ELF-1 (cell line): ENCODE data around the gene TEX53.
A peak's percentile ranks its signal among the peaks of the same experiment; 100 is the strongest.

Source experiments
- DNase-seq: peaks from one replicate; pipeline ENCODE4 v3.0.0-alpha.2; 2016; ENCODE audit warnings: low read depth, low spot score

TEX53 gene

DNA sequence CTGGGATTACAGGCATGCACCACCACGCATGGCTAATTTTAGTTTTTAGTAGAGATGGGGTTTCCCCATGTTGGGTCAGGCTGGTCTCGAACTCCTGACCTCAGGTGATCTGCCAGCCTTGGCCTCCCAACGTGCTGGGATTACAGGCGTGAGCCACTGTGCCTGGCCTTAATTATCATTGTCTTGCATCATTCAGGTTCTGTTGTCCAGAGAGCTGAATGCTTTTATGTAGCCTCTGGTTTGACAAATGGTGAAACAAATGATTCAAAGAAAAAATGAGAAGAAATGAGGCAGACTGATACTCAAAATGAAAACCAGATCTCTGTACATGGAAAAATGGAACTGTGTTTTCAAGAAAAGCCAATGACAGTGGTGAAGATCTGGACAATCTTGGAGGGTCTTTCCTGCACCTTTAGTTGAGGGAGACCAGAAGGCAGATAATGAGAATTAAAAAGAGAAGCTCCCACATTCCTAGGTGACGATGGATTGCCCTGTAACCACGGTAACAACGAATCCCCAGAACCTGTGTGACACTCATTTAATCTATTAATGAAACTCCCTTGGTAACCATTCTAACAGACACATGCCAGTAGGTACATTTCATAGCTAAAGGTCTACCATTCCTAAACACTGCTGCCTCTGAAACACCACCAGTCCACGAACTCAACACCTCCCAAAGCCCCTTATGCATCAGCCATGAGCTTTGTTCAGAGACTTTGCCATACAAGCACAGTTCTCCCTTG is 22.8 kb upstream of the TEX53 start:
- DNase-seq = no peak

DNA sequence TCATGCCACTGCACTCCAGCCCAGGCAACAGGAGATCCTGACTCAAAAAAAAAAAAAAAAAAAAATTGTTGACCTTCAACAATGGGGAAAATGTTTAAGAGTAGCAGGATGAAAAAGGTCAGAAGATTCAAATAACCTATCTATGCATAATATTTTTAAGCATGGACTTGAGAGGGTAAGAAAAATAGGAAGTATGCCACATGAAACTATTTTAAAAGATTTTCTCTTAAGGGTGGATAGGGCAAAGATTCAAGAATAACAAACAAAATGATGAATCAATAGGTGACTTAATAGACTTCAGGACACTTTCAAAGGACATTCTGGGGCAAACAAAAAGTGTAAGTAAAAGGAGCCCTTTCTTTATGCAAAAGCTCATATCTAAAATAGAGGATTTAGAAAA is 21.2 kb upstream of the TEX53 start:
- no peak for DNase-seq

DNA sequence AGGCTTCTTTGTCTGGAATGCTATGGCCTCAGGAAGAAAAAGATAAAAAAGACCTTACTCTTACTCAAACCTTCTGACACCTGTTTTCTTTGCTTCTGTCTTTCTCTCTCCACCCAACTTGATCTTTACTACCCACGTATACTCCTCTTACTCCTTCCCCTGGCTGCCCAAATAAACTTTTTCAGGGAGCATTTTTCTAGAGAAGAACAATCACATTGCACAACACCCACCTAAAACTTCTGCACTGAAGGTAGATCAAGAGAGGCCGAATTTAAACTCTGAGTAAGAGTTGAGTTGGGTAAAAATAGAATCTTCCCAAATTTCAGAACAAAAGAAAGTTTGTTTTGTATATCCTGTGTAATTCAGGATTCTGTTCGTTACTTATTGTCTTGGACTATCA is 20.5 kb upstream of the TEX53 start:
- no peak for DNase-seq

DNA sequence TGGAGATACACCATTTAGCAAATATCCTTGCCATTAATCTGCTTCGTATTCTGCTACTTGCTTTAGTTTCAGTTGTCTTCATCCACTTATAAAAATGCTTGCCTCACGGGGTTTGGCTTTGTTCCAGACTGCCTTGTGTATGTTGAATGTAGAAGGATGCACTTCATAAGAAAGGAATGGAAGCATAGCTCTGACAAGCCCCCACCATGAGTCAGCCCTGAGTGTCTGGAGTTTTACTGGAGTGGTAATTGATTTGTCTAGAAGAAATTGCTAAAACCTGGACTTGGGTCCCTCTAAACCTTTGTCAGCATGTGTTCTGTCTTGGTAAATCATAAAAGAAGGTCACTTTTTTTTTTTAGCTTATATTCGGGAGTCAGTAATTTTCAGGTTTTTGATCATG is 19.8 kb upstream of the TEX53 start:
- DNase-seq = peak; percentile 23

DNA sequence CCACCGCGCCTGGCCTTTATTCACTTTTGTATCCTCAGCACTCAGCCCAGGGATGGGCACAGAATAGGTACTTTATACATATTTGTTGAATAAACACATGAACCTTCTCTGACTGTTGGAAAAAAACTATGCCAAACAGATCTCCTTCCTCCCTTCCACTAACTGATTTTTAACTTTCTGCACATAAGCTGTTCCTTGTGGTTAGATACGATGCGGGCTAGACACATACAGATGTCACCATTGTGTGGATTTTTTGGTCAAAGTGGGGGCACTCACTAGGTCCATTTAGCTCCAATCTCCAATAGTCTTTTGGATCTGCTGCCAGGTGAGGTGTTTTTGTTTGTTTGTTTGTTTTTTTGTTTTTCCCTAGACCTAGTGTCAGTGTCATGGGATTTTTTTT is 19.3 kb upstream of the TEX53 start:
- no peak for DNase-seq

DNA sequence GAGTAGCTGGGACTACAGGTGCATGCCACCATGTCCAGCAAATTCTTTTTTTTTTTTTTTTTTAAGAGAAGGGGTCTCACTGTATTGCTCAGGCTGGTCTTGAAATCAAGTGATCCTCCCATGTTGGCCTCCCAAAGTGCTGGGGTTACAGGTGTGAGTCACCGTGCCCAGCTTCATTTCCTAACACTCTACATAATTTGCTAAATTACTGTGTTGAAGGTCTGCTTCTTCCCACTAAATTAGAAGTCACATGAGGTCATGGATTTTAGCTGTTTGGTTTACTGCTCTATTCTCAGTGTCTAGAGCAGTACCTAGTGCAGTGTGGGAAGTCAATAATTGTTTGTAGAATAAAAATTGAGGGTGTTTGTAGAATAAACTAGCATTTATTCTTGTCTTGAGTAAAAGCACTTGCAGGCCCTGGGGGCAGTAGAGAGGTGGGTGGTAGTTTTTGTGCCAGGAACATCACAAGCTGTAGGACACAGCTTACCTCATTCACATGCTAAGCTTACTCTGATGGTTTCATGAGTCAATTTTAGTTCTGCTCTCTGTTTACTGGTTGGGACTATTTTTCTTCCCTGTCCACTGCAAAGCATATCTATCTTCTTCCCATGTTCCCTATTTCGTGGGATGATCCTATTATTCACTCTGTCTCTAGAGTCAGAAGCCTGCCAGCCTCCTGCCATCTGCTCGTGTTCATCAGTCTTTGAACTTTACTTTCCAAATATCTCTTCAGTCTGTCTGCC is 17.4 kb upstream of the TEX53 start:
- no peak for DNase-seq

DNA sequence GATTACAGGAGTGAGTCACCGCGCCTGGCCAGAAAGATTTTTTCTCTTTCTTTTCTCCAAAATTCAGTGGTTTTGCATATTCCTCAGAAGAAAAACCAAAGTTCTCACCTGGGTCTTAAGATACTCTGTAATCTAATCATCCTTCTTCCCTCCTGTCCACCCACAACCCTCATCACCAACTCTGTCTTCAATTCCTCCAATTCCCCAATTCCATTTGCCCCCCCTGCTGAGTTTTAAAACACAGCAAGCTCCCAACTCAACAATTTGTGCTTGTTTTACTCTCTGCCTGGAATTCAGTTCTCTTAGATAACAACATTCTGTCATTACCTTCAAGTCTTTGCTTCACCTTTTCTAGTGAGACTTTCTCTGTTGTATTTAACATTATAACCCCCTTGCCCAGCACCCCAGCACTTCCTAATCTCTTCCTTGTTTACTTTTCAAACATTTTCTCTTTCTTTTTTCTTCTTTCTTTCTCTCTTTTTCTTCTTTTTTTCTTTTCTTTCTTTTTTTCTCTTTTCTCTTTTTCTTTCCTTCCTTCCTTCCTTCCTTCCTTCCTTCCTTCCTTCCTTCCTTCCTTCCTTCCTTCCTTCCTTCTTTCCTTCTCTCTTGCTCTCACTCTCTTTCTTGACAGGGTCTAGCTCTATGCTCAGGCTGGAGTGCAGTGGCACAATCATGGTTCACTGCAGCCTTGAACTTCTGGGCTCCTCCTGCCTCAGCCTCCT is 16.6 kb upstream of the TEX53 start:
- DNase-seq = no peak

DNA sequence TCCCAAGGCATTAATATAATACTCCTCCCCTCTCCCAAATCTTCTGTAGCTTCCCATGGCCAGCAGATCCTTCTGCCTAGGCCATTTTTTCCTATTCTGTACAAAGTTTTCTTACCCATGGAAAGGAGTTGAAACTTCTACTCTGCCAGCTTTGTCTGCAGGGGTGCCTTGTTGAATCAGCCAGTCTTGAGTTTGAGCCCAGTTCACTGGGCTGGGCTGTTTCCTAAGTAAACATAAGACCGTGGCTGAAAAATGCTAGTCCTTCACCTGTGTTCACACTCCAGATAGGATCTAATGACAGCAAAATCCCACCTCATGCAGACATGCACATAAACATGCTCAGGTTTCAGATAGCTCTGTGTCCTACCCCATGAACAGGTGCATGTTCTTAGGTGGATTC is 14.0 kb upstream of the TEX53 start:
- DNase-seq = no peak

DNA sequence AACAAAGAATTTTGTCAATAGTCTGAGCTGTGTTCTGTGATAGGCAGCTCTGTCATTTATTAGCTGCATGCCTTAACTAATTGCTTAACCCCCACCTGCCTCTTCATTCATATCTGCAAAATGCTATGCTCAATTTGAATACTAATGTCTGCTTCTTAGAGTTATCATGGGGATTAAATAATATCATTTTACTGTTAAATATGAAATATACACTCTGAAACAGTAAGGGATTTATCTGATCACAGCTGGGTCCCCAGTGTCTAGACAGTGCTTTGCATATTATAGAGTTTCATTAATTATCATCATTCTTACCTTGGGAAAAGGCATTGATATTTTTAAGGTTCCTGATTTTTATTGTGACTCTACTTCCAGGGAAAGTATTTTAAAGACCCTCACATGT is 12.4 kb upstream of the TEX53 start:
- DNase-seq = no peak

DNA sequence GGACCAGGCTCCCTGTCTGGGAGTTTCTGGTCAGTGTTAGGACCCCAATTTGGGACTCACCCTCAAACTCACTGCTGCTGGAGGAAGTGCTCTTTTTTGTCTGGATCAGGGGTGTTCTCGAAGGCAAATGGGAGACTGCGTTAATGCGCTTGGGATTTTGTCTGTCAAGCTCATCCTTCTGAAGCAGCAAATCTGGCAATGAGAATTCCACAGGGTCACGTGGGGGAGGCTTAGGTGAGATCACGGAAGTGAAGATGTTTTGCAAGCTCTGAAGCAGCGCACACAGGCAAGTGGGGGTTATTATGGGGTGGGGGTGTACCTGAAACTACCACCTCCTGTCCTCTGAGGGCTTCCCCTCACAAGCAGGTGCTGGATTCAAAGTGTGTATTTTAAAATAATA is 10.5 kb upstream of the TEX53 start:
- no peak for DNase-seq

DNA sequence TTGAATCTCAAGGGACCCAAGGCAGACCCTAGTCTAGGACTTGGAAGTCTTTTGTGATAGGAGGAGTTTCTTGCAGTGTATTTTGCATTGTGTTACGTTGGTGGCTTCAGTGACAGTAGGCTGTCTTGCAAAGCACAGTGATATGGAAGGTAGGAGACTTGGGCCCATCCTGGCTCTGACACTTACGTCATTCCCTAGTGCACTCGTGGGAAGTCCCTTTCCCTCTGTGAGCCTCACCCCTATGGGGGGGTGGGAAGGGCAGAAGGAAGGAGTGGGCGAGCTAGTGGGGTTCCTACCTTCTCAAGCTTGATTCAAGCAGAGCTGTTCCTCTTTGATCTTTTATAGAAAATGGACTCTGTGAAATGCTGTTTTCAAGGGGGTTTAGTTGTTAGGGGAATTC is 9.2 kb upstream of the TEX53 start:
- DNase-seq = no peak

DNA sequence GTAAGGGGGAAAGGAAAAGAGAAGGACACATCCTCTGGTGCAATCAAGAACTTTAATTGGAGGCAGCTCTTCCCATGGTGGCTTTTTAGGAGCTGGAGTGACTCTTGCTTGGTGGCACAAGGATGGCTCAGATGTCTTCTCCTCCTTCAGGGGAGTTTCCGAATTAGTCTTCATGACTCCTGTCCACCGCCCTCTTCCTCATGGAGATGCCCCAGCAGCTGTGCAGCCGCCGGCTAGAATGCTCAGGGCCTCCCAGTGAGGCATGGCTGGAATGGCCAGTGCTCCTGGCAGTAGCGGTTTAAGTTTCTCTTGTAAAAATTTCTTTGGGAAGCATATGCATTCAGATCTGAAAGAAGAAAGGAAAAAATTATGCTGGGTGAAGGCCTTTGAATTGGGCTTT is 8.8 kb upstream of the TEX53 start:
- no peak for DNase-seq

DNA sequence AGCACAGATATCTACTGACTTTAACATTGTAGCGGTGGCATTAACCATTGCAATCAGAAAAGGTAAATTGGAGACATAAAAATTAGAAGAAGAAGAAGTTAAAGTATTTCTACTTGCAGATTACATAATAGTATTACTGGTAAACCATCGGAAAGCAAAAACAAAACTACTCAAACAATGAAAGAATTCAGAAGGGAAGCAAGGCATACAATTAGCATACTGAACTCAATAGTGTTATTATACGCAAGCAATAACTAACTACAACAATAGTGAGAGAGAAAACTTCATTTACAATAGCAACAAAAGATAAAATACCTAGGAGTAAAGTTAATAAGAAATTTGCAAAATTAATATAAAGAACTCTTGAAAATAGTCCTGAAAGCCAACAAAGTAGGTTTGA is 6.6 kb upstream of the TEX53 start:
- no peak for DNase-seq

DNA sequence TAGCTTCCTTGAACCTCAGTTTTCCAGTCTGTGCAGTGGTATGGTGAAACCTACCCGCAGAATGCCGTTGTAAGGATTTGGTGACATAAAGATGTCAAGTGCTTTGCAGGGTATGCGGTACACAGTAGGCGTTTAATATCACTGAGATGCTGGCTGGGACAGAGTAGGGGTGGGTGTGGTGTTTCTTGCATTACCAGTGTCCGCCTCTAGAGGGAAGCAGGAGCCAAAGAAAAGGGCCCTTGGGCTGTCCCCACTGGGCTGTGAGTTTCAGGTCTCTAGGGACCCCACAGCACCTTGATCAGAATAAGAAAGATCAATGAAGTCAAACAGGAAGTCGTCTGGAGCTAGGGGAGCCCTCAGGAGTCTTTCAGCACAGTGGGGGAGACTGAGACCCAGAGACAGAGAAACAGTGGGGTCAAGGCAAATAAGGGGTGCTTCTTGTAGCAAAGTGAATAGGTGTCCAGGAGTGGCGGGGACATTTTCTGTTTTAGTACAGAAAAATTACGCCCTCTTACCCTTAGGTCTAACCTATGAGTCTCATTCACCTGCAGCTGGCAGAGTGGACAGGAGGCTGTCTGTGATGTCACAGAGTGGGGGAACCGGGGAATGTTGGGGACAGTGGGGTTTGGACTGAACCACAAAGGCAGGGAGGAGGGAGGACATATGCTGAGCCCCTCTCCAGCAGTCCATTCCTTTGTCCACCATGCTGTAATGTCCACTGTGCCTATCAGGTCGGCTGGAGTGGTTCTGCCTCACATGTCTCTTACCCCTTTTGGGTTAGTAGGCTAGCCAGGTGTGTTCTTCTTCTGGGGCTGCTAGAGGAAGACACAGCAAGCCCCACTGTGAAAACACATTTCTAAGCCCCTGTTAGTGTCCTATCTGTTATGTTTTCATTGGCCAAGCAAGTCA is 4.7 kb upstream of the TEX53 start:
- peak; percentile 78 for DNase-seq

DNA sequence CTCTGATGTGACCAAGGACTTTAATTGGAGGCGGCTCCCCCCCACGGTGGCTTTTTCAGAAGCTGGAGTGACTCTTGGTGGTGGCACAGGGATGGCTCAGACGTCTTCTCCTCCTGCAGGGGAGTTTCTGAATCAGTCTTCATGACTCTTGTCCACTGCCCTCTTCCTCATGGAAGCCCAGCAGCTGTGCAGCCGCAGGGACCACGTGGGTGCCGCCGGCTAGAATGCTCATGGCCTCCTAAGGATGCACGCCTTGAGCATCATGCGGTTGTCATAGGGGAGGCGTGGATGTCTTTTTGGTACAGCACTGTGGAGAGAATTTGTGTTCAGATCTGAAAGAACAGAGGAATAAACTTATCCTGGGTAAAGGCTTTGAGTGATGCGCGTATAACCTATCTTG is 1.3 kb downstream of the TEX53 start:
- no peak for DNase-seq

DNA sequence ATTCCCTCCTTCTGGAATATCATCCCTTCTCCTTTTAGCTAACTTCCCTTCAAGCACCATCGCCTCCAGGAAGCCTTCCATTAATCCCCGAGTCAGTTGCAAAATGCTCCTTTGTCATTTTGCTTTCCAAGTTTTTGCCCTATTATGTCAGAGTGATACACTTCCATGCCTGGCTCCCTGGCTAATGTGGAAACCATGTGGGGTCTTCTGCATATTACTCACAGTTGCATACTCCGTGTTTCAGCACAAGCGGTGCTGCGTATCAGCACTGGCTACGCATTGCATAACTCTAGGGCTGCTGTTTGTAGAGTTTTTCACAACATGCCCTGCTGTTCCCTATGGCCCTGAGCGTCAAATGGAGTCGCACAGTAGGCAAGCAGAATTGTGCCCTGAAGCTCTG is 1.9 kb downstream of the TEX53 start:
- DNase-seq = no peak

DNA sequence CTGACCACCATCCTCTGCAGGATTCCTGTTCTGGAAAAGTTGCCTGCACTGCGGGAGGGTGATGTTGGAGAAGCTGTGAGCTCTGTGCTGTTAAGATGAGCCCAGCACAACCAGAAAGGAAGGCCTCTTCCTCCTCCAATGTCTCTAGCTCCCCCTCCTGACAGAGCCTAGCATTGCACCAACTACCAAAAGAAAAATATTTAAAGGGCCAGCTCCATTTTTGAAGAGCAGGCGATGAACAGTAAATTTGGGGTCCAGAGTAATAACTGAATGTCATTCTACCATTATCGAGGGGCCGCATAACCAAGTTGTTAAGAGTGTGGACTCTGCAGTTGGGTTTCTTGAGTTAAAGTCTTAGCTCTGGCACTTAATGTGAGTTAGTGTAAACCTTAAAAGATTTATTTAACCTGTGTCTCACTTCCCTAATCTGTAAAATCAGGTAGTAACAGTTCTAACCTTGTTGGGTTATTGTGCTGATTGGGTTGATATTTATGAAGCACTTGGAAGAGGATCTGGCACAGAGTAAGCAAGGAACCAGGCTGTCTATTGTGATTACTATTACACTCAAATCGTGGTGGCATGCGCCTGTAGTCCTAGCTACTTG is 3.9 kb downstream of the TEX53 start:
- DNase-seq = peak; percentile 84

DNA sequence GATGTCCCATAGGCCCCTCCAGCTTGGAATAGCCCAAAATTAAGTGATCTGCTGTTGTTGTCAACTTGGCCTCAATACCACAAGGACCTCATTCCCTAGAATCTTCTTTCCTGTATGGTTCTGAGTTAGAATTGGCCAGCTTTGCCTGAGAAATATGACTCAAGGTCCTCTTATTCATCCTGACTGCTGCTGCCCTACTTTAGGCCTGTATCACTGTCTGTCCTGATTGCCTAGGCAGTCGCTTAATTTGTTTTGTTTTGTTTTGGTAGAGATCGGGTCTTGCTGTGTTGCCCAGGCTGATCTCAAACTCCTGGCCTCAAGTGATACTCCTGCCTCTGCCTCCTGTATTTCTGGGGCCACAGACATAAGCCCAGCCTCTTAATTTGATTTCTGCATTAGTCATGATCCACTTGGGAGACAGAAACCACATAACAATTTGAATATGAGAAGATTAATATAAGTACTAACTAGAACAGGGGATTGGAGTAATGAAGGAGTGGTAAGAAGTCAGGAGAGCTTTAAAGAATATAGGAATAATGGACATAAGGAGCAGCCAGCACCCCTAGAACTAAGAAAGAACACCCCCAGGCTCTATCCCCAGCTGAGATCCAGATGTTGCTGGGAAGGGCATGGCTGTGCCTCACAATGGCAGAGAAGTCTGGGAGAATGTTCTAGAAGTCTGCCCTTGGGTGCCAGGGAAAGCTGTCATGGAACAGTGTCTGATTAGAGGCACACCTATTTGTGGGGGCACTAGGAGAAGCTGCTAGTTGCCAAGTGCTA is 4.6 kb downstream of the TEX53 start:
- no peak for DNase-seq

DNA sequence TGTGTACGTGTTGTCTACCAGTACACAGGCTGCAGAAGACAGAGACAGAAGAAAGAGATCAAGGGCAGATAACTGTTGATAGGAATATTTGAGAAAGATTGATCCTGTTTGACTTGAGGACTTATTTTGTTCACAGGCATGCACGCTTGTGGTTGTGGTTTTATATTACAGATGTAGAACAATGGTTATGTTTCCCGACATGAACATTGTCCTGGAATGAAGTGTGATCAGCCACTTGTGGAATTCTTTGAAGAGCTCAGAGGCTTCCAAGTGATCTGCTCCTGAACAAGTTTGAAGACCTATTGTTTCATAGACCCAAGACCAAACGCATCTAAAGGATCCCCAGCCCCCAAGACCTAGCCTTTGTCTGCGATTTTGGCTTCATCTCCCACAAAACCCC is 13.7 kb downstream of the TEX53 start:
- no peak for DNase-seq

DNA sequence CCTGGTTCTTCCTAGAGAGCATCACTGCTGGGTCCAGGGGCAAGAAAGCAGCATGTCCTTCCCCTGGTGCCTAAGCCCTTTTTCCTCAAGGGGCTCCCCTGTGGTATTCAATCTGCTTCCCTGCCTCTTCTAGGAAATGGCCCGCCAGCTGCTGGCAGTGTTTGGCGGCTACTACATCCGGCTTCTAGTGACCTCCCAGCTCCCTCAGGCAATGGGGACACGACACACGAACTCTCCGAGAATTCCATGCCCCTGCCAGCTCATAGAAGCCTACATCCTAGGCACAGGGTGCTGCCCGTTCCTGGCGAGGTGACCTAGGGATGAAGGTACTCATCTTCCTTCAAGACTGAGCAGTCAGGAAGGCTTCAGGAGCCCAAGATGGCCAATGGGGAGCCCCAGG is 14.6 kb downstream of the TEX53 start:
- no peak for DNase-seq

DNA sequence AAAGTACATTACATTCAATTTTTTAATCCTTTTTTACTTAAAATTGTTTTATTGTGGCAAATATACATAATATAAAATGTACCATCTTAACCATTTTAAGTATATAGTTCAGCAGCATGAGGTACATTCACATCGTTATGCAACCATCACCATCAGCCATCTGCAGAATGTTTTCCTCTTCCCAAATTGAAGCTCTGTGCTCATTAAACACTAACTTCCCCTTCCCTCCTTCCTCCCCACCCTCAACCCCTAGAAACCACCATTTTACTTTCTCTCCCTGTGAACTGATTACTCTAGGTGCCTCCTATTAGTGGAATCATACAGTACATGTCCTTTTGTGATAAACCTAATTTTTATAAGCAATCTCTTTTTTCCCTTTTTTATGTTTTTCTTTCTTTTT is 15.6 kb downstream of the TEX53 start:
- no peak for DNase-seq
